Esophagus muscularis mucosa (tissue), 4 donors: Measurements from ENCODE around the gene SMG6. TPM values are rescaled to one million over a fixed set of nuclear protein-coding genes. Genes with fewer than 3 reads are reported as not detected.

Experiments used
- DNase-seq: peaks from one replicate; pipeline ENCODE4 v3.0.0-alpha.2; 2017; ENCODE audit errors: extremely low spot score
- H3K27ac ChIP-seq, 4 donors: fragments of 200-600 bp; sonication (generic); replicated peaks in 1 of 4; 1 replicate in 3 of 4; 2 replicates in 1 of 4; pipeline ENCODE4 v1.5.1; 2016 to 2019; ENCODE audit warnings: mild to moderate bottlenecking in 1 of 4
- H3K27me3 ChIP-seq, 4 donors: fragments of 200-600 bp; sonication (generic); one replicate each; pipeline versions ENCODE4 v1.5.1 to v1.6.0; 2016 to 2019
- H3K36me3 ChIP-seq, 4 donors: fragments of 200-600 bp; sonication (generic); one replicate each; pipeline ENCODE4 v1.5.1; 2016 to 2019
- H3K4me1 ChIP-seq, 4 donors: fragments of 200-600 bp; sonication (generic); one replicate each; pipeline ENCODE4 v1.5.1; 2016 to 2019
- H3K4me3 ChIP-seq, 4 donors: fragments of 200-600 bp; sonication (generic); 1 replicate in 2 of 4; 2 replicates in 2 of 4; pipeline ENCODE4 v1.5.1; 2016 to 2019; ENCODE audit warnings: mild to moderate bottlenecking in 4 of 4, moderate library complexity in 1 of 4
- H3K9me3 ChIP-seq, 4 donors: fragments of 200-600 bp; sonication (generic); 1 replicate in 3 of 4; 2 replicates in 1 of 4; pipeline ENCODE4 v1.5.1; 2016 to 2019
- CTCF ChIP-seq, 3 experiments: fragments of 200-600 bp in 2 of 3; fragments of 450-650 bp in 1 of 3; sonication (generic) in 2 of 3; IDR thresholded peaks; one replicate each; pipeline ENCODE4 v1.5.1; 2017 to 2019; ENCODE audit warnings: antibody characterized with exemption in 3 of 3, mild to moderate bottlenecking in 2 of 3, moderate library complexity in 1 of 3
- EP300 ChIP-seq: sonication (generic); formaldehyde crosslinking; IDR thresholded peaks from one replicate; pipeline ENCODE4 v1.6.1; 2017; ENCODE audit warnings: antibody characterized with exemption
- POLR2A ChIP-seq: fragments of 450-650 bp; IDR thresholded peaks from one replicate; pipeline ENCODE4 v1.6.1; 2017; ENCODE audit warnings: antibody characterized with exemption, moderate library complexity, mild to moderate bottlenecking, low read depth
- POLR2AphosphoS5 ChIP-seq, 2 donors: sonication (generic); formaldehyde crosslinking; IDR thresholded peaks; one replicate each; pipeline ENCODE4 v1.6.1; 2017; ENCODE audit warnings: antibody characterized with exemption in 2 of 2
- WGBS: methylation state at CpG from one replicate; pipeline ENCODE4 v1.1.5; 2018; 5-methylcytosine and 5-hydroxymethylcytosine counted together
- intact Hi-C: fragments of 100-400 bp; cut with DNase I; formaldehyde crosslinking; loops from one replicate; pipeline ENCODE4 v1.15.1; 2023
- total RNA-seq, 4 donors: library from RNA; depleted of rRNA; stranded (reverse); fragments of >200 nt; gene quantifications; one replicate each; pipeline versions ENCODE4 v1.1.0 to v1.2.1, GENCODE V29; 2016

Gene SMG6
- total RNA-seq, 4 donors from 2014 or later, result 38.2 to 67.7 (median 47.7) TPM

- intact Hi-C loops, result loop anchor here (1.0 to 5.0 kb wide), 3 partner anchors 37 to 192 kb away; no protein-coding TSS in a partner anchor
- H3K27ac ChIP-seq, result peak overlapping the region; percentile 56 to 74 (median 69)
- WGBS, result 22% methylated on average over 7 of the region's 7 CpGs
- H3K9me3 ChIP-seq, result no peaks in the 10 kb centered on the region
- DNase-seq, result peak; percentile 96
- H3K36me3 ChIP-seq, result peaks cover 0 to 24% (median 18%) of the 10 kb centered on the region in 4 donors
- H3K4me1 ChIP-seq, result peaks cover 6 to 51% (median 36%) of the 10 kb centered on the region in 4 donors
- no peak overlapping the region for H3K4me3 ChIP-seq
- H3K27me3 ChIP-seq, result no peaks in the 10 kb centered on the region
- TF ChIP-seq CTCF (IDR thresholded peaks at IDR 0.05) (peak; percentile 98), EP300 (no peak), POLR2AphosphoS5 (IDR thresholded peaks at IDR 0.05) (peak; percentile 74 to 81), POLR2A (no peak)
Measured at GRCh38 chr17:2244545-2245525, 58.8 kb downstream of the SMG6 start.

- intact Hi-C loops, result loop anchor here (1.0 to 5.0 kb wide), 2 partner anchors 67 to 191 kb away; no protein-coding TSS in a partner anchor
- WGBS, result 92% methylated on average over 5 of the region's 5 CpGs
- Histone ChIP-seq H3K4me1 (peaks cover 11 to 60% (median 45%) of the 10 kb centered on the region in 4 donors), H3K4me3 (no peak overlapping the region), H3K9me3 (no peaks in the 10 kb centered on the region), H3K27me3 (no peaks in the 10 kb centered on the region), H3K27ac (peak overlapping the region; percentile 56 to 74 (median 69)), H3K36me3 (peaks cover 0 to 16% (median 15%) of the 10 kb centered on the region in 4 donors)
- no peak for TF ChIP-seq CTCF (IDR thresholded peaks at IDR 0.05)
- TF ChIP-seq POLR2AphosphoS5 (IDR thresholded peaks at IDR 0.05), result no peak
- no peak for TF ChIP-seq EP300
- TF ChIP-seq POLR2A, result no peak
- DNase-seq, result no peak
Measured at GRCh38 chr17:2243953-2244352, 59.6 kb downstream of the SMG6 start.

GRCh38 chr17:2241823-2242222, 61.8 kb downstream of the SMG6 start:
- no peak for DNase-seq
- Histone ChIP-seq H3K9me3 (no peaks in the 10 kb centered on the region), H3K4me1 (peaks cover 31 to 81% (median 66%) of the 10 kb centered on the region in 4 donors), H3K4me3 (no peak overlapping the region), H3K27me3 (no peaks in the 10 kb centered on the region), H3K27ac (peak overlapping the region; percentile 70 to 80 (median 74)), H3K36me3 (peaks cover 0 to 16% (median 14%) of the 10 kb centered on the region in 4 donors)
- intact Hi-C loops, result loop anchor here (5.0 kb wide), 1 partner anchor 65 kb away; no protein-coding TSS in a partner anchor
- TF ChIP-seq POLR2AphosphoS5 (IDR thresholded peaks at IDR 0.05) (no peak), CTCF (IDR thresholded peaks at IDR 0.05) (no peak), EP300 (no peak), POLR2A (no peak)
- 64% methylated on average over 5 of the region's 5 CpGs for WGBS

- intact Hi-C loops, result loop anchor here (5.0 kb wide), 1 partner anchor 63 kb away; no protein-coding TSS in a partner anchor
- Histone ChIP-seq H3K9me3 (no peaks in the 10 kb centered on the region), H3K4me1 (peaks cover 35 to 83% (median 72%) of the 10 kb centered on the region in 4 donors), H3K27me3 (no peaks in the 10 kb centered on the region), H3K36me3 (peaks cover 0 to 22% (median 17%) of the 10 kb centered on the region in 4 donors), H3K27ac (peak overlapping the region; percentile 70 to 80 (median 74)), H3K4me3 (peak overlapping the region in 1 of 4 donors; percentile 26)
- TF ChIP-seq POLR2AphosphoS5 (IDR thresholded peaks at IDR 0.05), result no peak
- no peak for DNase-seq
- 74% methylated on average over 13 of the region's 13 CpGs for WGBS
Measured at GRCh38 chr17:2240541-2240940, 63.0 kb downstream of the SMG6 start.

GRCh38 chr17:2239882-2240430, 63.6 kb downstream of the SMG6 start:
- no peak for DNase-seq
- H3K36me3 ChIP-seq, result peaks cover 0 to 27% (median 21%) of the 10 kb centered on the region in 4 donors
- peak overlapping the region in 1 of 4 donors; percentile 26 for H3K4me3 ChIP-seq
- no peak for TF ChIP-seq EP300
- TF ChIP-seq POLR2AphosphoS5 (IDR thresholded peaks at IDR 0.05), result peak; percentile 41 to 47
- H3K4me1 ChIP-seq, result peaks cover 34 to 82% (median 70%) of the 10 kb centered on the region in 4 donors
- H3K27me3 ChIP-seq, result no peaks in the 10 kb centered on the region
- WGBS, result 57% methylated on average over 10 of the region's 10 CpGs
- H3K9me3 ChIP-seq, result no peaks in the 10 kb centered on the region
- H3K27ac ChIP-seq, result peak overlapping the region; percentile 70 to 80 (median 74)
- intact Hi-C loops, result loop anchor here (5.0 kb wide), 1 partner anchor 63 kb away; no protein-coding TSS in a partner anchor
